Measurements from ENCODE around the gene HSDL2. TPM values are rescaled to one million over a fixed set of nuclear protein-coding genes. Genes with fewer than 3 reads are reported as not detected.

Gene HSDL2
- total RNA-seq (15.3 TPM), polyA plus RNA-seq (10 to 100 TPM; 19.5 to 30.4 (median 23.2) TPM)

DNA sequence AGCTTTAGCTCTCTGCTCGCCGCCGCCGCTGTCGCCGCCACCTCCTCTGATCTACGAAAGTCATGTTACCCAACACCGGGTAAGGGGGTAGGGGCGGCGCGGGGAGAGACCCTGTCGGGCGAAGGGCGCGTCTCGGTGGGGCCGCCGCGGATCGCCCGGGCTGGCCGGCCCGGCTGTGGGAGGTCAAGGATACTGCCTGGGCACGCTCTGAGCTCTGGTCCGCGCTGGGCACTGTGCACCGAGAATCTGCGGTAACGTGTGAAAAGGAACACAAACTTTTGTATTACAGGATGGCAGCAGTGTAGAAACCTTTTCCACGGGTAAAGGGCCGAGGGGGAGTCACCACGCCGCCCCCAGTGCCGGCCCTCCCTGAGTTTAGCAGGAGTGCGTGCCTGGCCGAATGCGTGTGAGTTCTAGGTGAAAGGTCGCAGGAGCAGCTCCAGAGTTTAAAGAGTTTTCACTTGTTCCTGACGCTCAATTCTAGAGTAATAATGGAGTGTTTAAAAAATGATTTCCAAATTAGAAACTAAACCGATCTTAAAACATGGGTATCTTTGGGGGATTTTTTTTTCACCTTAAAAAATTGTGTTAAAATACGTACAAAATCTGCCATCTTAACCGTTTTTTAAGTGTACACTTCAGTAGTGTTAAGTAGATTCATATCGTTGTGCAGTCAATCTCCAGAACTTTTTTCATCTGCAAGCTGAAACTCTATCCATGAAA, at the start of gene HSDL2:
HSDL2 (plus strand) TSS at position 7 of the 723 bp plus-strand sequence; CDS start at position 63, 56 bp downstream.
- H3K27ac ChIP-seq (ENCODE audit: insufficient read depth, low read length, poor library complexity, severe bottlenecking): peak within 1 kb of the TSS; percentile 87
- Mint-ChIP-seq H3K36me3 (peaks cover 3% of the 10 kb centered on the region), H3K4me3 (peak within 1 kb of the TSS; percentile 99 to 100 (median 100)), H3K27me3 (no peaks in the 10 kb centered on the region), H3K4me1 (peaks cover 33 to 74% (median 59%) of the 10 kb centered on the region in 4 donors), H3K27ac (peak within 1 kb of the TSS; percentile 94 to 97 (median 95)), H3K9me3 (no peaks in the 10 kb centered on the region)
- peak within 1 kb of the TSS; percentile 99 for H3K4me3 ChIP-seq (ENCODE audit: low read depth, low read length)
- H3K9me3 ChIP-seq (ENCODE audit: control insufficient read depth in 2 of 2, low read length in 2 of 2): no peaks in the 10 kb centered on the region
- no peaks in the 10 kb centered on the region for H3K27me3 ChIP-seq (ENCODE audit: control insufficient read depth, insufficient read depth, low read length)
- peak in 1 of 2 donors; percentile 22 for ATAC-seq (ENCODE audit: low read depth in 2 of 2)
- peaks cover 36% of the 10 kb centered on the region for H3K4me1 ChIP-seq (ENCODE audit: control insufficient read depth, insufficient read depth, low read length, poor library complexity, severe bottlenecking)
- DNase-seq: peak in 2 of 3 donors; percentile 25 to 50
- H3K36me3 ChIP-seq (ENCODE audit: control insufficient read depth, insufficient read depth, low read length): no peaks in the 10 kb centered on the region

DNA sequence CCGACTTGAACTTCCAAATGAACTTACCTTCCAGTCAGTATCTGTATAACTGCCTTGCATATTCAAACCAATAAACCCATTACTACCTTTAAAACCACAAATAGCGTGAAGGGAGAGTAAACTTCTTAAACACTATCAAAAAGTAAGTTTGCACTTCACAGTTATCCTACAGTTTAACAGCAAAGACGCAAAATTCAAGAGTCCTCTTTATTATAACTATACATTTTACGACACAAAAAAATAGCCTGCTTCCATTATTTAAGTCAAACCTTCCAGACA, 48.3 kb upstream of the HSDL2 start:
- peaks cover 35 to 53% (median 44%) of the 10 kb centered on the region in 4 donors for H3K4me1 Mint-ChIP-seq
- H3K27ac Mint-ChIP-seq: peak overlapping the region in 2 of 3 donors; percentile 83 to 90
- Histone ChIP-seq H3K4me1 (ENCODE audit: control insufficient read depth, insufficient read depth, low read length, poor library complexity, severe bottlenecking) (peaks cover 57% of the 10 kb centered on the region), H3K9me3 (ENCODE audit: control insufficient read depth in 2 of 2, low read length in 2 of 2) (no peaks in the 10 kb centered on the region), H3K27ac (ENCODE audit: insufficient read depth, low read length, poor library complexity, severe bottlenecking) (peak overlapping the region; percentile 95), H3K27me3 (ENCODE audit: control insufficient read depth, insufficient read depth, low read length) (no peaks in the 10 kb centered on the region), H3K36me3 (ENCODE audit: control insufficient read depth, insufficient read depth, low read length) (no peaks in the 10 kb centered on the region), H3K4me3 (ENCODE audit: low read depth, low read length) (peak overlapping the region; percentile 96)
- H3K4me3 Mint-ChIP-seq: peak overlapping the region; percentile 93 to 99 (median 96)
- peaks cover 5% of the 10 kb centered on the region for H3K36me3 Mint-ChIP-seq
- no peaks in the 10 kb centered on the region for H3K27me3 Mint-ChIP-seq
- ATAC-seq (ENCODE audit: low read depth in 2 of 2) (no peak), DNase-seq (peak in 2 of 3 donors; percentile 6 to 35)
- peaks cover 0 to 2% (median 0%) of the 10 kb centered on the region in 7 donors for H3K9me3 Mint-ChIP-seq

- Histone ChIP-seq H3K36me3 (ENCODE audit: control insufficient read depth, insufficient read depth, low read length) (no peaks in the 10 kb centered on the region), H3K4me3 (ENCODE audit: low read depth, low read length) (peak overlapping the region; percentile 96), H3K4me1 (ENCODE audit: control insufficient read depth, insufficient read depth, low read length, poor library complexity, severe bottlenecking) (peaks cover 51% of the 10 kb centered on the region), H3K9me3 (ENCODE audit: control insufficient read depth in 2 of 2, low read length in 2 of 2) (no peaks in the 10 kb centered on the region), H3K27me3 (ENCODE audit: control insufficient read depth, insufficient read depth, low read length) (no peaks in the 10 kb centered on the region), H3K27ac (ENCODE audit: insufficient read depth, low read length, poor library complexity, severe bottlenecking) (peak overlapping the region; percentile 95)
- DNase-seq: peak in 2 of 3 donors; percentile 14 to 32
- no peak for ATAC-seq (ENCODE audit: low read depth in 2 of 2)
- Mint-ChIP-seq H3K4me3 (peak overlapping the region; percentile 93 to 99 (median 96)), H3K27ac (peak overlapping the region; percentile 83 to 96 (median 90)), H3K36me3 (peaks cover 5% of the 10 kb centered on the region), H3K9me3 (peaks cover 0 to 2% (median 0%) of the 10 kb centered on the region in 7 donors), H3K27me3 (no peaks in the 10 kb centered on the region), H3K4me1 (peaks cover 35 to 48% (median 43%) of the 10 kb centered on the region in 4 donors)
These were observed 47.7 kb upstream of the HSDL2 start for GRCh38 chr9:112332214-112332613.

- Mint-ChIP-seq H3K9me3 (peaks cover 0 to 2% (median 0%) of the 10 kb centered on the region in 7 donors), H3K4me3 (peak overlapping the region; percentile 93 to 99 (median 96)), H3K27me3 (no peaks in the 10 kb centered on the region), H3K4me1 (peaks cover 33 to 47% (median 41%) of the 10 kb centered on the region in 4 donors), H3K27ac (peak overlapping the region; percentile 83 to 96 (median 90)), H3K36me3 (peaks cover 5% of the 10 kb centered on the region)
- Histone ChIP-seq H3K4me1 (ENCODE audit: control insufficient read depth, insufficient read depth, low read length, poor library complexity, severe bottlenecking) (peaks cover 49% of the 10 kb centered on the region), H3K9me3 (ENCODE audit: control insufficient read depth in 2 of 2, low read length in 2 of 2) (no peaks in the 10 kb centered on the region), H3K4me3 (ENCODE audit: low read depth, low read length) (peak overlapping the region; percentile 96), H3K27ac (ENCODE audit: insufficient read depth, low read length, poor library complexity, severe bottlenecking) (peak overlapping the region; percentile 95), H3K36me3 (ENCODE audit: control insufficient read depth, insufficient read depth, low read length) (no peaks in the 10 kb centered on the region), H3K27me3 (ENCODE audit: control insufficient read depth, insufficient read depth, low read length) (no peaks in the 10 kb centered on the region)
- ATAC-seq (ENCODE audit: low read depth in 2 of 2) (no peak), DNase-seq (no peak)
These were observed 47.3 kb upstream of the HSDL2 start for GRCh38 chr9:112332674-112332976.

DNA sequence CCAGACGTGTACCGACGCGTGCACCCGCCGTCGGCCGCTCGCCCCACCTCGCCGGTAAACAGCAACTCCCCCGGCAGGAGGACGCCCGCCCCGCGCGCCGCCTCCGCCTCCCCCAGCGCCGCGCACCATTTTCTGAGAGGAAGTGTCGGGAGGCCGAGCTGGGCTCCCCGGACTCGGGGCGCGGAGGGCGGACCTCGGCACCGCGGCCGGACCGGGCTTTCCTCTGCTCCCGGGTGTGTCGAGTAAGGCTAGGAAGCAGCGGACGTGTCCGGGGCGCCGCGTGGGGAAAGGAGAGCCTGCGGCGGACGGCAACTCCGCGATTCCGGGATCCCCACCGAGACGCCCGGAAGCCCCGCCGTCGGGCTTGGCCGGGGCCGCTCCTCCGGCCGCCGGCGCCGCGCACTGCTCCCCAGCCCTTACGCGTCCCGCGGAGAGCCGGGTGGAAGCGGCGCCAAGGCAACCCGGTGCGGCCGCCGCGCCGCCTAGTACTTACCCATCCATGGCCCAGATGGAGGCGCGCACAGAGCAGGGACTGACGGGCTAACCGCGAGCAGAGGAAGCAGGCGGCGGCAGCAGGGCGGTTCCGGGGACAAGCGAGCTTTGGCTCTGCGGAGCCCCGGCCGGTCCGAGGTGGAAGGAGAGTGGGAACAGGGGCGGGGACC, 46.8 kb upstream of the HSDL2 start, which contains the start of gene PTBP3:
PTBP3 (minus strand) TSS at position 643 of the 662 bp plus-strand sequence. CDS start 35,754 bp downstream, outside the sequence.
- Mint-ChIP-seq H3K4me3 (peak within 1 kb of the TSS; percentile 95 to 99 (median 97)), H3K9me3 (peaks cover 0 to 2% (median 0%) of the 10 kb centered on the region in 7 donors), H3K27me3 (no peaks in the 10 kb centered on the region), H3K36me3 (peaks cover 5% of the 10 kb centered on the region), H3K4me1 (peaks cover 28 to 42% (median 36%) of the 10 kb centered on the region in 4 donors), H3K27ac (peak within 1 kb of the TSS; percentile 90 to 96 (median 93))
- Histone ChIP-seq H3K4me1 (ENCODE audit: control insufficient read depth, insufficient read depth, low read length, poor library complexity, severe bottlenecking) (peaks cover 44% of the 10 kb centered on the region), H3K9me3 (ENCODE audit: control insufficient read depth in 2 of 2, low read length in 2 of 2) (no peaks in the 10 kb centered on the region), H3K4me3 (ENCODE audit: low read depth, low read length) (peak within 1 kb of the TSS; percentile 96), H3K36me3 (ENCODE audit: control insufficient read depth, insufficient read depth, low read length) (no peaks in the 10 kb centered on the region), H3K27me3 (ENCODE audit: control insufficient read depth, insufficient read depth, low read length) (no peaks in the 10 kb centered on the region), H3K27ac (ENCODE audit: insufficient read depth, low read length, poor library complexity, severe bottlenecking) (peak within 1 kb of the TSS; percentile 95)
- ATAC-seq (ENCODE audit: low read depth in 2 of 2) (peak; percentile 55 to 56), DNase-seq (peak; percentile 73 to 89 (median 76))

DNA sequence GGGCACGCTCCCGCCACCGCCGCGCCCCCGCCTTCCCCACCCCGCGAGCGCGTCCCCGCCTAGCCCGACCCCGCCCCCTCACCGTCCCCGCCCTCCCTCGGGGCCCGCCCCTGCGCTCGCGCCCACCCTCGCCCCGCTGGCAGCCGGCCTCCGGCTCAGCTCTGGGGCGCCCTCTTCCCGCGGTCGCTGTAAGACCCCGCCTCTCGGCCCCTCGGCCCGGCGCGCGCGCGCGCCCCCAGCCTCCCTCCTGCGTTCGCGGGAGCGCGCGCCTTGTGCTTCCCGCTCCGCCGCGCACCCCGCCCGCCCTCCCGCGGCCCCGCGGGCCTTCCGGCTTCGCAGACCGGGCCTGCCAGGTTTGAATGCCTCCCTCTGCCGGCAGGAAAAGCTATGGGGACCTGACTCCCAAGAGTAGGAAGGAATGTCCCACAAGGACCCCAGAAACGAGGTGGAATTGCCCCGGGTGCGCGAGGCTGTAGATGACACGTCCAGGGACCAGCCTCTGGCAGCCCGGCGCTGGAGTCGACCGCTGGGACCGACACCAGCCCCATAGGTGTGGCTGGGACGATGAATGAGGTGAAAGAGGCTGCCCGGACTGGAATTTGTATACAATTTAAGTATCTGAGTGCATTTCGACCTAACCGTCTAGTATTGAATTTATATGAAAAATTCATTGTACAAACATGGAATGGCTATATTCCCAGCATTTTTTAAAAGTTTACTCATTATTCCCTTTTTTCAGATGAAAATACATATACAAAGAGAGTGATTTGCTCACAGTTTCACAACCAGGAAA, 46.1 kb upstream of the HSDL2 start:
- ATAC-seq (ENCODE audit: low read depth in 2 of 2) (peak; percentile 85 to 89), DNase-seq (peak; percentile 87 to 96 (median 89))
- Mint-ChIP-seq H3K9me3 (peaks cover 0 to 2% (median 0%) of the 10 kb centered on the region in 7 donors), H3K4me3 (peak overlapping the region; percentile 94 to 99 (median 96)), H3K36me3 (no peaks in the 10 kb centered on the region), H3K27me3 (no peaks in the 10 kb centered on the region), H3K27ac (peak overlapping the region; percentile 83 to 93 (median 88)), H3K4me1 (peaks cover 21 to 35% (median 29%) of the 10 kb centered on the region in 4 donors)
- H3K36me3 ChIP-seq (ENCODE audit: control insufficient read depth, insufficient read depth, low read length): no peaks in the 10 kb centered on the region
- H3K27ac ChIP-seq (ENCODE audit: insufficient read depth, low read length, poor library complexity, severe bottlenecking): peak overlapping the region; percentile 95
- H3K27me3 ChIP-seq (ENCODE audit: control insufficient read depth, insufficient read depth, low read length): no peaks in the 10 kb centered on the region
- peaks cover 37% of the 10 kb centered on the region for H3K4me1 ChIP-seq (ENCODE audit: control insufficient read depth, insufficient read depth, low read length, poor library complexity, severe bottlenecking)
- H3K9me3 ChIP-seq (ENCODE audit: control insufficient read depth in 2 of 2, low read length in 2 of 2): no peaks in the 10 kb centered on the region
- peak overlapping the region; percentile 88 for H3K4me3 ChIP-seq (ENCODE audit: low read depth, low read length)

- H3K4me1 Mint-ChIP-seq: peaks cover 20 to 32% (median 26%) of the 10 kb centered on the region in 4 donors
- Histone ChIP-seq H3K9me3 (ENCODE audit: control insufficient read depth in 2 of 2, low read length in 2 of 2) (no peaks in the 10 kb centered on the region), H3K27me3 (ENCODE audit: control insufficient read depth, insufficient read depth, low read length) (no peaks in the 10 kb centered on the region), H3K4me3 (ENCODE audit: low read depth, low read length) (peak overlapping the region; percentile 88), H3K36me3 (ENCODE audit: control insufficient read depth, insufficient read depth, low read length) (no peaks in the 10 kb centered on the region), H3K27ac (ENCODE audit: insufficient read depth, low read length, poor library complexity, severe bottlenecking) (peak overlapping the region; percentile 95), H3K4me1 (ENCODE audit: control insufficient read depth, insufficient read depth, low read length, poor library complexity, severe bottlenecking) (peaks cover 36% of the 10 kb centered on the region)
- no peaks in the 10 kb centered on the region for H3K36me3 Mint-ChIP-seq
- no peaks in the 10 kb centered on the region for H3K27me3 Mint-ChIP-seq
- ATAC-seq (ENCODE audit: low read depth in 2 of 2) (no peak), DNase-seq (peak; percentile 33 to 86 (median 66))
- H3K4me3 Mint-ChIP-seq: peak overlapping the region; percentile 94 to 99 (median 96)
- peaks cover 0 to 2% (median 0%) of the 10 kb centered on the region in 7 donors for H3K9me3 Mint-ChIP-seq
- H3K27ac Mint-ChIP-seq: peak overlapping the region; percentile 83 to 93 (median 88)
These were observed 45.5 kb upstream of the HSDL2 start for GRCh38 chr9:112334432-112334841.

All from CD4-positive, CD25-positive, alpha-beta regulatory T cell (primary cell).